IPS-NIHi7 (cell line): Measurements from ENCODE around the gene GIMAP7.
"Not testable (repeated sequence)": the region's sequence is repeated elsewhere in the genome, so short reads cannot be mapped to it uniquely, and the experiment has no call there.

ENCODE experiments used
- DNase-seq: peaks from one replicate; pipeline ENCODE4 v3.0.0; 2012; ENCODE audit warnings: mixed read lengths; ENCODE audit errors: extremely low spot score

The GIMAP7 gene

GRCh38 chr7:150513758-150514157 lies 914 bp upstream of the GIMAP7 start:
- DNase-seq: no peak

DNA sequence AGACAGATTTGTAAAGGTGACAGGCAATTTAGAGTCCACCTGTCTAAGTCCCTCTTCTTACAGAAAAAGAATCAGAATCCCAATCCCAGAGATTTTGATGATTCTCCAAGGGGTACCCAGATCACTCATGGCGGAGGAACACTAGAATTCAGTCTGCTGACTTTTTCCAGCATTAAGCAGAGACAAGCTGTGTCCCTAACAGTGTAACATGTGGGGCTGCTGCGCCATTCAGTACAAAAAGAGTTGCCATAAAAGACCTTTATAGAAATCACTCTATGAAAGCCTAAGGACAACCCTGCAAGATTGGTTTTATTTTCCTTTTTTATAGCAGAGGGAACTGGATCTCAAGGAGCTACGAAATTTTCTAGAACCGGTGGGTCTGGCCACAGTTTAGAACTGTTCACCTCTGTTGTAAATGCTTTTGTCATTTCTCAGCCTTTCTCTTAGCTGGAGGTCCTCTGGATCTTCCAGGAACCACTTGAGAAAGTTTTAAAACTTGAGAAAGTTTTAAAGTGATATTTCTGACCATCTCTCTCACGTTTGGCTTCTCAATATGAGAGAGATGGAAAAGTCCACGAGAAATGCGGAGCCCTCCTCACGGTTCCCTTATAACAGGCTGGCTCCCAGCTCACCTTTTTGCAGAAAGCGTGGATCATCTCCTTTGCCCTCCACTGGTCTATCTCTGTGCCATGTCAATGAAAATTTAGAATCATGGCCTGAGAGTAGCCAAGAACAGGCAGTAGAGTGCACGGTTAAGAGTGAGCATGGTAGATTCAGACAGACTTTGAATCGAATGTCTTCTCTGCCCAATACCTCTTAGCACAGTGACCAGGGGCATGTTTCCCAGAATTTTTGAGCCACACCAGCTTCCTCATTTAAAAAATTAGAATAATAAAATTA lies 826 bp downstream of the GIMAP7 start:
- no peak for DNase-seq

GRCh38 chr7:150516956-150517745 lies 2.5 kb downstream of the GIMAP7 start:
- DNase-seq: no peak

GRCh38 chr7:150519310-150519709 lies 4.6 kb downstream of the GIMAP7 start:
- DNase-seq: no peak

DNA sequence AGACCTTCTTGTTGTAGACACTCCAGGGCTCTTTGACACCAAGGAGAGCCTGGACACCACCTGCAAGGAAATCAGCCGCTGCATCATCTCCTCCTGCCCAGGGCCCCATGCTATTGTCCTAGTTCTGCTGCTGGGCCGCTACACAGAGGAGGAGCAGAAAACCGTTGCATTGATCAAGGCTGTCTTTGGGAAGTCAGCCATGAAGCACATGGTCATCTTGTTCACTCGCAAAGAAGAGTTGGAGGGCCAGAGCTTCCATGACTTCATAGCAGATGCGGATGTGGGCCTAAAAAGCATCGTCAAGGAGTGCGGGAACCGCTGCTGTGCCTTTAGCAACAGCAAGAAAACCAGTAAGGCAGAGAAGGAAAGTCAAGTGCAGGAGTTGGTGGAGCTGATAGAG lies 5.5 kb downstream of the GIMAP7 start:
- no peak for DNase-seq

GRCh38 chr7:150522931-150523330 lies 8.3 kb downstream of the GIMAP7 start:
- not testable (repeated sequence) for DNase-seq

- DNase-seq: no peak
These were observed 9.3 kb downstream of the GIMAP7 start for GRCh38 chr7:150524018-150524417.

DNA sequence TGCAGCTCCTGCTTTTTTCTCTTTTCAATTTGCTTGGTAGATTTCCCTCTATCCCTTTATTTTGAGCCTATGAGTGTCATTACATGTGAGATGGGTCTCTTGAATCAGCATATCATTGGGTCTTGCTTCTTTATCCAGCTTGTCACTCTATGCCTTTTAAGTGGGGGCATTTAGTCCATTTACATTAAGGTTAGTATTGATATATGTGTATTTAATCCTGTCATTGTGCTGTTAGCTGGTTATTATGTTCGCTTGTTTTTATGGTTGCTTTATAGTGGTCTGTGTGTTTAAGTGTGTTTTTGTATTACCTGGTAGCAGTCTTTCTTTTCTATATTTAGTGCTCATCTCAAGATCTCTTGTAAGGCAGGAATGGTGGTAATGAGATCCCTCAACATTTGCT lies 17.0 kb downstream of the GIMAP7 start:
- no peak for DNase-seq

- no peak for DNase-seq
These were observed 23.6 kb downstream of the GIMAP7 start for GRCh38 chr7:150538259-150538658.

GRCh38 chr7:150553163-150553562 lies 38.5 kb downstream of the GIMAP7 start:
- DNase-seq: no peak

DNA sequence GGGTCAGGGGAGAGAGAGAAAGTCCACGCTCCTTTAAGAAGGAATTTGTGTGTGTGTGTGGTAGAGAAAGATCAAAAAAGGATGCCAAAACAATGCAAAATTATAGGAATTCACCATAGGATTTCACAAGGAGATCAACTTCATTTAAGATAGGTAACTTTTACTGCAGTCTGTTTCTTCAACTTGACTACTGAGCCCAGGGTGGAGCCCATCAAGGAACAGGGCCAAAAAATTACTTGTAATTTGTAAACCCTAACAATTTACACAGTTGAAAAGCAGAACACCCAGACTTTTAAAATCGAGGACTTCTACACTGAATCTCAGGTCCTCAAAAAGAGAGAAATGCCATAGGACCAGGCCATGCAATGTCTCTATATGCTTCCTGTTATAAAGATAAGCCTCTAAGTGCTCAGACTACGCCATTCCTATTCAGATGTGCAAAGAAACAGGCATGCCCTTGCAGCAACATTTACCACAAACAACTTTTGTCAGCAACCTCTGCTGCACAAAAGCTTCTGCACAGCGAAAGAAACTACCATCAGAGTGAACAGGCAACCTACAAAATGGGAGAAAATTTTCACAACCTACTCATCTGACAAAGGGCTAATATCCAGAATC lies 42.0 kb downstream of the GIMAP7 start:
- DNase-seq: no peak

DNA sequence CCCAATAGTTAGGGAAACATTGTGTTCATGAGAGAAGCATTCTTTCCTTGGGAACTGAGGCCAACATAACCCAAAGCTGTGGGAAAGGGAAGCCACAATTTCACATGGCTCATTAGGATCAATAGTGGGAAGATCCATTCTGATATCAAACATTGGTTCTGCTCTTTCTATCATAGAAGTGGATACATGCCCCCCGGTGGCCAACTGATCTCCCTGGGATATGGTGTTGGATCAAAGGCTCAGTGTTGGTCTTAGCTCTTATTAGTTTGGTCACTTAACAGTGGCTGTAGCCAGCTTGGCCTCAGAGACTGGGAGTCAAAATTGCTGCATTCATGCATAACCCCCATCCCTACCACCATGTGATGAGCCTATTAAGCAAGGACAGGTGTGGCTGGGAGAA lies 45.8 kb downstream of the GIMAP7 start:
- no peak for DNase-seq

DNA sequence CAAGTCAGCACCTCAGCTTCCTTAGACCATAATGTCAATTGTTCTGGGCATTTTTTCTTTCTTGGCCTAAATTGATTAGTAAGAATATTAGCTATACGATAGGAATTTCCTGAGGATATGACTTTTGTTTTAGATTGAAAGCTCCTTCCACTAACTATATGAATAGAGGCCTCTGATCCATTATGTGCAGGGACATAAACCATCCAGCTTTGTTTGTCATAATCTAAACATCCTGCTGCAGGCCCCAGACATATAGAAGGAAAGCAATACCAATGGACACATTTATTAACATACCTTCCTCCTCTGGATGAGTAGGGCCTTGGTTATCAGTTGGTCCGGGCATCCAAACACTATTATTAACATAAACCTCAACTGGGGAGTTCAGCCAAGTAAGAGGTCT lies 48.2 kb downstream of the GIMAP7 start:
- DNase-seq: no peak

GRCh38 chr7:150564006-150564405 lies 49.3 kb downstream of the GIMAP7 start:
- DNase-seq: no peak

DNA sequence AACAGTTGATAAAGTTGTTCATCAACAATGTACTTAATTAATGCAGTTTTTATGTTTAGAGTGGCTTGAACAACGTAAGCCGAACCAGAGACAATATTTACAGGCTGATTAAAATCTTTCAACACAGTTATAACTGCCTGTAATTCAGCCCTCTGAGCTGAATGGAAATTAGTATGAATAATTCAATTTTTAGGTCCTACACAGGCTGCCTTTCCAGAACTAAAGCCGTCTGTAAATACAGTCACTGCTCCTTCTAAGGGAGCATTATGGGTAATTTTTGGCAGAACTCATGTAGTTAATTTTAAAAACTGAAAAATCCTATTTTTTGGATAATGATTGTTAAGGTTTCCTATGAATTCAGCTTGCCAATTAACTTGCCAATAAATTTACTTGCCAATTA lies 49.9 kb downstream of the GIMAP7 start:
- no peak for DNase-seq

GRCh38 chr7:150565239-150565638 lies 50.6 kb downstream of the GIMAP7 start:
- no peak for DNase-seq

DNA sequence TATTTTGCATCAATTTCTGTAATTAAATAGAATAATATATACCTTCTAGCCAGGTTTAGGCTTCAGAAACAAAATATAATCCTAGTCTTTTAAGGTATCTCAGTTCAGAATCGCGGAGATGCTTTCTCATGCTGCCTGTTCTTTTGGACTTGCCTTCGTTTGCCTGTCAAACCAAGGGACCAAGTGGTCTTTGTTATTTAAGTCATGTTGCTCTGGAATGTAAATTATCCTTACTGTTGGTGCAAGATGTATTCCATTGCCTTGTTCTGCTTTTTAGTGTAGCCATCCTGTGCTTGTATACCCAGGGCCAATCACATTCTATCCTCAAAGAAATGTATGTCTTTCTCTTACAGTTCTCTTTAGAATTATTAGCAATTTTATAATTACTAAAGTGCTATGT lies 51.5 kb downstream of the GIMAP7 start:
- no peak for DNase-seq

GRCh38 chr7:150566572-150566971 lies 51.9 kb downstream of the GIMAP7 start:
- DNase-seq: no peak

GRCh38 chr7:150567169-150567568 lies 52.5 kb downstream of the GIMAP7 start, which contains the start of gene GIMAP4:
GIMAP4 (plus strand) TSS chr7:150567390; CDS start chr7:150569902, 2,512 bp downstream.
- DNase-seq: no peak

DNA sequence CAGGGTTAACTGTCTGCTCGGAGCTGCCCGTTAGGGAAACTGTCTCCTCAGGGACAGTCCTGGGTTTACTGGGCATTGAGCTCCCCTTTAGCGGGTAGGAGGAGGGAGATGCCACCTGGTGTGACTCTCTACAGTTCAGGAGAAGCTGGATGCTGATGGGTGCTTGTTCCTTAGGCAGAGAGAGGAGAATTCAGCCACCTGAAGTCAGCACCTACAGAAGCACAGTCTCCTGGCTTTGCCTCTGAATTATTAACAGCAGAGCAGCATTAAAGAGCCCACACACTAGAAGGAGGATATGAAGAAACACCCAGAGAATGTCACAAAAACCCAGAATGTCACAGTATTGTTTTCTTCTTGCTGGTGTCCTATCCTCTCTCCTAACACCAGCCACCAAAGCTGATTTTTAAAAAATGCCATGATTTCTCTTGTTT lies 53.2 kb downstream of the GIMAP7 start:
- no peak for DNase-seq

DNA sequence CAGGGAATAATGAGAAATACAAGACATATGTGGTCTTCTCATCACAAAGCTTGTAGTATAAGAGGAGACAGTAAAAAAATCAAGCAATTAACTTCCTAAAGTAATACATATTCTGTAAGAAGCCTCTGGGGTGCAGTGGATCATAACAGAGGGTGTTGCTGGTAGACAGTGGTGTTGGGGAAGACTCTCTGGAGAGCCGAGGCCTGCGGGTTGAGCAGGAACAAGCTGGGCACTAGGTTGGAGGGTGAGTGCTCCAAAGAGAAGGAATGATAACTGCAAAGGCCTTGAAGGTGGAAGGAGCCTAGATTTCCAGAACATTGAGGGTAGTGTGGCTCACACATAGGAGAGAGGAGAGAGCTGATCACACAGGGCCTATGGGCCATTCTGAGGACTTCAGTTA lies 54.0 kb downstream of the GIMAP7 start:
- peak; percentile 3 for DNase-seq

GRCh38 chr7:150569245-150569955 lies 54.7 kb downstream of the GIMAP7 start:
- peak; percentile 6 for DNase-seq
